Erythroblast (primary cell): ENCODE results near the gene PRMT3.

Experiments used
- GATA1 ChIP-seq: IDR thresholded peaks from 2 replicates; pipeline ENCODE4 v1.6.1; 2011; ENCODE audit warnings: low read depth, mild to moderate bottlenecking, control low read depth, low read length, moderate library complexity
- POLR2A ChIP-seq: IDR thresholded peaks from 2 replicates; pipeline ENCODE4 v1.6.1; 2011; ENCODE audit warnings: mild to moderate bottlenecking, low read length

DNA sequence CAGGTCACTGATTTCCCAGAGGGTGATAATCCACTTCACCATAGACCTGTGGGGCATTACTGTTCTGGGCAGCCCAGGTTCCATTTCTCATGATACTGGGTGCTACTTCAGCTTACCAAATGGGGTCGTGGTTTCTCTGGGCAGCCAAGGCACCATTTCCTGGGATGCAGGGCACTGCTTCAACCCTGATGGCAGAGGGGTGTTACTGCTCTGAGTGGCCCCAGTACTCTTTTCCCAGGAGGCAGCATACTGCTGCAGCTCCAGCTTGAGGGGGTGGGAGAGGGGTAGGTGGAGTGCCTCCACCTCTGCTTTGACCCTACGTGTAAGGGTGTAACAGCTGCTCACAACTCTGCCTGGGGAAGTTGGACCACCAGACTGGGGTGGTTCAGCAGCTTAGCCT, 51.1 kb downstream of the PRMT3 start:
- TF ChIP-seq POLR2A (no peak), GATA1 (no peak)
